ENCODE results near the gene FOSB. TPM values are rescaled to one million over a fixed set of nuclear protein-coding genes. Genes with fewer than 3 reads are reported as not detected.

The FOSB gene
- total and polyA plus RNA-seq, 9 of the 15 experiments (the other 6 are each of a cell fraction or from before 2014, with no cell fraction given): 0.11 to 2.7 (median 0.73) TPM

- intact Hi-C loops (cut with micrococcal nuclease): no loop called here
- 58% methylated on average over 23 of the region's 27 CpGs for WGBS (ENCODE audit: insufficient coverage, low coverage, missing lambda C conversion rate)
- POLR2A ChIA-PET: interaction anchor here (0.6 kb wide), 1 partner anchor 32 kb away, joined by 3 read pairs; no protein-coding TSS in a partner anchor
- no peak overlapping the region for H3K4me2 ChIP-seq (ENCODE audit: insufficient read depth, low read length)
- H4K20me1 ChIP-seq (replicated peaks; ENCODE audit: control insufficient read depth, insufficient read depth, low read length): no peaks in the 10 kb centered on the region
- H3K27me3 ChIP-seq (ENCODE audit: control insufficient read depth in 2 of 2, insufficient read depth in 2 of 2, low read length in 2 of 2): no peaks in the 10 kb centered on the region
- peaks cover 15 to 34% of the 10 kb centered on the region in 2 experiments; a peak in 4 of 5 replicates for H3K4me1 ChIP-seq (replicated peaks in 1 of 2; ENCODE audit: control insufficient read depth in 2 of 2, insufficient read depth in 2 of 2, low read length in 2 of 2)
- no peak for ATAC-seq
- no peak overlapping the region for H3K9ac ChIP-seq (ENCODE audit: insufficient read depth in 1 of 2, low read depth in 2 of 2, low read length in 2 of 2)
- FAIRE-seq: no peak
- H3K9me3 ChIP-seq (replicated peaks; ENCODE audit: control insufficient read depth, insufficient read depth, low read depth, low read length): no peaks in the 10 kb centered on the region
- no peak overlapping the region for H3K4me3 ChIP-seq
- no peak overlapping the region for H2AFZ ChIP-seq (ENCODE audit: low read depth, low read length)
- H3K79me2 ChIP-seq (ENCODE audit: control insufficient read depth, insufficient read depth, low read length): no peaks in the 10 kb centered on the region
- CTCF ChIA-PET (ENCODE audit: low intra/inter-chr PET ratio): interaction anchor here (0.6 kb wide), 1 partner anchor 32 kb away, joined by 3 read pairs; no protein-coding TSS in a partner anchor
- no peak overlapping the region for H3K27ac ChIP-seq (ENCODE audit: extremely low read depth, low read depth, low read length)
- no peak for DNase-seq (ENCODE audit: extremely low read depth in 1 of 4, low spot score in 3 of 4)
- no peaks in the 10 kb centered on the region for H3K9me1 ChIP-seq (ENCODE audit: control insufficient read depth, insufficient read depth, low read length)
- no peaks in the 10 kb centered on the region for H3K36me3 ChIP-seq (ENCODE audit: control insufficient read depth, insufficient read depth, low read length)
- in situ Hi-C loops (cut with MboI): no loop called here
- no TSS peak for BruUV-seq (replicated peaks)
- no peak for TF ChIP-seq ZMIZ1 (IDR thresholded peaks at IDR 0.05; ENCODE audit: low read depth in 2 of 2, low read length in 2 of 2)
- peak in 1 of 2 experiments; percentile 41; a peak in 1 of 4 replicates for TF ChIP-seq SIN3A (IDR thresholded peaks at IDR 0.05; ENCODE audit: borderline replicate concordance in 2 of 2, control insufficient read depth in 1 of 2, low read depth in 2 of 2, low read length in 2 of 2)
- no peak for TF ChIP-seq PCBP1 (IDR thresholded peaks at IDR 0.05; ENCODE audit: low read depth, low read length, poor library complexity, severe bottlenecking)
- TF ChIP-seq YY1 (IDR thresholded peaks at IDR 0.05; ENCODE audit: borderline replicate concordance in 1 of 3, control insufficient read depth in 1 of 3, extremely low read depth in 1 of 3, insufficient read depth in 3 of 3, insufficient read length in 1 of 3, insufficient replicate concordance in 2 of 3, low read depth in 1 of 3, low read length in 2 of 3): peak in 1 of 3 experiments; percentile 3
- TF ChIP-seq IRF1 (CRISPR knock-in tag; IDR thresholded peaks at IDR 0.05; ENCODE audit: borderline replicate concordance): no peak
- TF ChIP-seq PHF20 (IDR thresholded peaks at IDR 0.05; ENCODE audit: partially characterized antibody): no peak
- TF ChIP-seq TAF1 (IDR thresholded peaks at IDR 0.05; ENCODE audit: control insufficient read depth, extremely low read depth, insufficient read depth, low read length, severe bottlenecking): peak; percentile 17
- TF ChIP-seq FOSL1 (tag; conservative IDR thresholded peaks at IDR 0.05): no peak
- TF ChIP-seq HLTF (IDR thresholded peaks at IDR 0.05): no peak
- no peak for TF ChIP-seq U2AF1 (optimal IDR thresholded peaks at IDR 0.05; ENCODE audit: low read depth, low read length)
Measured at GRCh38 chr19:45473682-45474605, 6.1 kb downstream of the FOSB start.
